Activated naive CD4-positive, alpha-beta T cell treated with anti-CD3 and anti-CD28 coated beads for 36 hours (primary cell): Measurements from ENCODE around the gene GPBP1L1. TPM values are rescaled to one million over a fixed set of nuclear protein-coding genes. Genes with fewer than 3 reads are reported as not detected.

Source experiments
- total RNA-seq, 2 experiments: library from RNA; stranded (reverse); gene quantifications; one replicate each; pipeline ENCODE4 v1.2.3, GENCODE V29; 2021

GPBP1L1 gene
- total RNA-seq, 2 experiments from 2014 or later = 113 to 122 TPM

Other genes starting within 250 kb of the GPBP1L1 start
- gene TESK2, start 195.4 kb downstream of the GPBP1L1 start, total RNA-seq = 1 to 10 TPM; 4.8 to 6.7 TPM
- gene CCDC163, start 186.5 kb downstream of the GPBP1L1 start, total RNA-seq = 1 to 10 TPM; 4.2 to 5.1 TPM
- gene MMACHC, start 186.2 kb downstream of the GPBP1L1 start, total RNA-seq = 1 to 10 TPM; 5.9 TPM
- 100 to 1,000 TPM; 596 to 641 TPM for gene PRDX1, start 164.6 kb downstream of the GPBP1L1 start, total RNA-seq
- gene AKR1A1, start 135.7 kb downstream of the GPBP1L1 start, total RNA-seq = 100 to 1,000 TPM; 207 to 217 TPM
- gene NASP, start 102.5 kb downstream of the GPBP1L1 start, total RNA-seq = 100 to 1,000 TPM; 222 to 229 TPM
- 1 to 10 TPM in 1 of 2 experiments, under 1 TPM in 1; 0.62 to 1.0 TPM for gene CCDC17, start 62.5 kb downstream of the GPBP1L1 start, total RNA-seq
- gene TMEM69, start 1.6 kb upstream of the GPBP1L1 start, total RNA-seq = 10 to 100 TPM; 28.9 to 29.3 TPM
- gene IPP, start 64.1 kb upstream of the GPBP1L1 start, total RNA-seq = 10 to 100 TPM; 19.1 to 20.2 TPM
- 10 to 100 TPM; 21.7 to 22.1 TPM for gene MAST2, start 117.1 kb upstream of the GPBP1L1 start, total RNA-seq